HEK293T (cell line): ENCODE data around the gene BNIP5.

Source experiments
- CTCF ChIA-PET: fragments of 350-600 bp; formaldehyde crosslinking; extraction: SDS; loops from one replicate; lab custom pipeline; 2021; ENCODE audit warnings: antibody characterized with exemption, inconsistent platforms; lab: Yijun Ruan, JAX
- POLR2A ChIA-PET: fragments of 350-600 bp; formaldehyde crosslinking; extraction: SDS; loops from one replicate; lab custom pipeline; 2020; ENCODE audit warnings: antibody characterized with exemption, inconsistent platforms; lab: Yijun Ruan, JAX
- DNase-seq: peaks from one replicate; pipeline ENCODE4 v3.0.0; 2012; ENCODE audit warnings: mixed read lengths; ENCODE audit errors: extremely low spot score
- ARNT ChIP-seq: fragments of 450-650 bp; IDR thresholded peaks from 2 replicates; pipeline ENCODE4 v1.6.1; 2017; ENCODE audit warnings: mild to moderate bottlenecking
- BHLHE40 ChIP-seq: fragments of 450-650 bp; IDR thresholded peaks from 2 replicates; pipeline ENCODE4 v1.6.1; 2016; ENCODE audit warnings: mild to moderate bottlenecking, moderate library complexity, borderline replicate concordance
- CTBP1 ChIP-seq: fragments of 450-650 bp; IDR thresholded peaks from 2 replicates; pipeline ENCODE4 v1.6.1; 2016; ENCODE audit warnings: borderline replicate concordance
- ELF4 ChIP-seq: fragments of 450-650 bp; IDR thresholded peaks from 2 replicates; pipeline ENCODE4 v1.6.1; 2017; ENCODE audit warnings: antibody characterized with exemption
- FOXA1 ChIP-seq: fragments of 450-650 bp; IDR thresholded peaks from 2 replicates; pipeline ENCODE4 v1.6.1; 2016; ENCODE audit warnings: mild to moderate bottlenecking
- FOXK2 ChIP-seq: fragments of 450-650 bp; IDR thresholded peaks from 2 replicates; pipeline ENCODE4 v1.6.1; 2016; ENCODE audit warnings: mild to moderate bottlenecking
- FOXM1 ChIP-seq: fragments of 450-650 bp; IDR thresholded peaks from 2 replicates; pipeline ENCODE4 v1.6.1; 2017; ENCODE audit warnings: mild to moderate bottlenecking, borderline replicate concordance
- HDGF ChIP-seq: fragments of 450-650 bp; IDR thresholded peaks from 2 replicates; pipeline ENCODE4 v1.6.1; 2017; ENCODE audit warnings: antibody characterized with exemption, borderline replicate concordance
- L3MBTL2 ChIP-seq: fragments of 450-650 bp; conservative IDR thresholded peaks from 2 replicates; pipeline ENCODE4 v1.6.1; 2016; ENCODE audit warnings: mild to moderate bottlenecking
- LEF1 ChIP-seq: fragments of 450-650 bp; IDR thresholded peaks from 2 replicates; pipeline ENCODE4 v1.6.1; 2017; ENCODE audit warnings: mild to moderate bottlenecking, borderline replicate concordance
- NFRKB ChIP-seq: fragments of 450-650 bp; IDR thresholded peaks from 2 replicates; pipeline ENCODE4 v1.6.1; 2016; ENCODE audit warnings: mild to moderate bottlenecking, moderate library complexity
- SP1 ChIP-seq: fragments of 450-650 bp; IDR thresholded peaks from 2 replicates; pipeline ENCODE4 v1.6.1; 2017
- SUZ12 ChIP-seq: fragments of 450-650 bp; IDR thresholded peaks from 2 replicates; pipeline ENCODE4 v1.6.1; 2016; ENCODE audit warnings: mild to moderate bottlenecking
- TARDBP ChIP-seq: fragments of 450-650 bp; IDR thresholded peaks from 2 replicates; pipeline ENCODE4 v1.6.1; 2016
- ZNF384 ChIP-seq: fragments of 450-650 bp; IDR thresholded peaks from 2 replicates; pipeline ENCODE4 v1.6.1; 2016
- TF ChIP-seq, protein P1 (sequence below): fragments of 450-650 bp; IDR thresholded peaks from 2 replicates; pipeline ENCODE4 v1.6.1; 2016

The BNIP5 gene

GRCh38 chr6:36309203-36309602 is 27.5 kb downstream of the BNIP5 start:
- ChIA-PET POLR2A (no interaction called here), CTCF (interaction anchor here (1.0 kb wide), 1 partner anchor 32 kb away, joined by 5 read pairs; no protein-coding TSS in a partner anchor)

DNA sequence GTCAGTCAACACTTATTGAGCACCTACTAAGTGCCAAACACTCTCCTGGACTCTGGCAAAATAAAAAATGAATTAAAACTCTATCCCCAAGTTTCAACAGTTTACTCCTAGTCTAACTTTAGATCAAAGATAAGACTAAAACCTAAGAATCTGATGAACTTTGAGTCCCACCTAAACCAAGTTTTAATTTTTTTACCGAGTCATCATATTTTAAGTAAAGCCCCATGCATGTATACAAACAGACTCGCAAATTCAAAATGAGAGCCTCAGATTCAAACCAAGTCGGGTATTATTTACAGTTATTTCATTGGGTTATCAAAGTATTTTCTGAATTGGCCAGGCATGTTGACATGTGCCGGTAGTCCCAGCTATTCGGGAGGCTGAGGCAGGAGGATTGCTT is 28.2 kb downstream of the BNIP5 start:
- no peak for TF ChIP-seq L3MBTL2
- no peak for TF ChIP-seq ELF4
- no peak for TF ChIP-seq SUZ12
- TF ChIP-seq NFRKB, result no peak
- TF ChIP-seq LEF1, result no peak
- TF ChIP-seq TARDBP, result no peak
- TF ChIP-seq FOXM1, result no peak
- TF ChIP-seq BHLHE40, result no peak
- no peak for TF ChIP-seq ZNF384
- no peak for TF ChIP-seq SP1
- no peak for TF ChIP-seq CTBP1
- TF ChIP-seq ARNT, result no peak
- no peak for TF ChIP-seq FOXA1
- TF ChIP-seq FOXK2, result no peak
- TF ChIP-seq HDGF, result no peak
- TF ChIP-seq, protein P1, sequence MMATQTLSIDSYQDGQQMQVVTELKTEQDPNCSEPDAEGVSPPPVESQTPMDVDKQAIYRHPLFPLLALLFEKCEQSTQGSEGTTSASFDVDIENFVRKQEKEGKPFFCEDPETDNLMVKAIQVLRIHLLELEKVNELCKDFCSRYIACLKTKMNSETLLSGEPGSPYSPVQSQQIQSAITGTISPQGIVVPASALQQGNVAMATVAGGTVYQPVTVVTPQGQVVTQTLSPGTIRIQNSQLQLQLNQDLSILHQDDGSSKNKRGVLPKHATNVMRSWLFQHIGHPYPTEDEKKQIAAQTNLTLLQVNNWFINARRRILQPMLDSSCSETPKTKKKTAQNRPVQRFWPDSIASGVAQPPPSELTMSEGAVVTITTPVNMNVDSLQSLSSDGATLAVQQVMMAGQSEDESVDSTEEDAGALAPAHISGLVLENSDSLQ, result no peak
- POLR2A ChIA-PET, result no interaction called here
- CTCF ChIA-PET, result no interaction called here
- DNase-seq, result no peak

More at GRCh38 chr6:36309203-36309602, 27.5 kb downstream of the BNIP5 start:
- TF ChIP-seq FOXK2 (no peak), ZNF384 (no peak), BHLHE40 (no peak), NFRKB (no peak), LEF1 (no peak), CTBP1 (no peak), FOXM1 (no peak), ARNT (no peak), TARDBP (no peak), SP1 (no peak), HDGF (no peak)
- TF ChIP-seq, protein P1, result no peak
- DNase-seq, result no peak

GRCh38 chr6:36306375-36306774 is 30.3 kb downstream of the BNIP5 start:
- CTCF ChIA-PET, result interaction anchor here (1.0 kb wide), 1 partner anchor 9 kb away, joined by 3 read pairs; no protein-coding TSS in a partner anchor
- no peak for DNase-seq
- TF ChIP-seq HDGF, result no peak
- no peak for TF ChIP-seq ELF4
- no peak for TF ChIP-seq TARDBP
- no peak for TF ChIP-seq L3MBTL2
- no peak for TF ChIP-seq FOXA1
- no peak for TF ChIP-seq SP1
- no peak for TF ChIP-seq NFRKB
- no peak for TF ChIP-seq ZNF384
- TF ChIP-seq, protein P1, result no peak
- no peak for TF ChIP-seq LEF1
- no peak for TF ChIP-seq CTBP1
- no peak for TF ChIP-seq BHLHE40
- no peak for TF ChIP-seq ARNT
- TF ChIP-seq FOXK2, result no peak
- TF ChIP-seq FOXM1, result no peak
- TF ChIP-seq SUZ12, result no peak
- POLR2A ChIA-PET, result no interaction called here

DNA sequence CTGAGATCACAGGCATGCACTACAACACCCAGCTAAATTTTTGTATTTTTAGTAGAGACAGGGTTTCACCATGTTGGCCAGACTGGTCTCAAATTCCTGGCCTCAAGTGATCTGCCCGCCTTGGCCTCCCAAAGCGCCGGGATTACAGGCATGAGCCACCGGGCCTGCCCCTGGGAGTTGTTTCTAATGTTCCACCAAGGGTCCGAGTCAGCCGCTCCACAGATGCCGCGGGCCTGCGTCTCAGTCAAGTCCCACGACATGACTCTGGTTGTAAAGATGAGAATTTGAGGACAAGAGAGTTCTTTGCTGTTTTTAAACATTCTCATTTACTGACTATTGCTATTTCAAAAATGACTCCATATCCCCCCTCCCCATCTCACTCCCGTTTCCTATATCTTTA is 30.8 kb downstream of the BNIP5 start:
- ChIA-PET POLR2A (no interaction called here), CTCF (interaction anchor here (0.7 to 1.0 kb wide), 3 partner anchors 10 to 1140 kb away, joined by 3 to 5 read pairs (median 3); no protein-coding TSS in a partner anchor)
- no peak for DNase-seq
- TF ChIP-seq TARDBP (no peak), FOXK2 (no peak)

DNA sequence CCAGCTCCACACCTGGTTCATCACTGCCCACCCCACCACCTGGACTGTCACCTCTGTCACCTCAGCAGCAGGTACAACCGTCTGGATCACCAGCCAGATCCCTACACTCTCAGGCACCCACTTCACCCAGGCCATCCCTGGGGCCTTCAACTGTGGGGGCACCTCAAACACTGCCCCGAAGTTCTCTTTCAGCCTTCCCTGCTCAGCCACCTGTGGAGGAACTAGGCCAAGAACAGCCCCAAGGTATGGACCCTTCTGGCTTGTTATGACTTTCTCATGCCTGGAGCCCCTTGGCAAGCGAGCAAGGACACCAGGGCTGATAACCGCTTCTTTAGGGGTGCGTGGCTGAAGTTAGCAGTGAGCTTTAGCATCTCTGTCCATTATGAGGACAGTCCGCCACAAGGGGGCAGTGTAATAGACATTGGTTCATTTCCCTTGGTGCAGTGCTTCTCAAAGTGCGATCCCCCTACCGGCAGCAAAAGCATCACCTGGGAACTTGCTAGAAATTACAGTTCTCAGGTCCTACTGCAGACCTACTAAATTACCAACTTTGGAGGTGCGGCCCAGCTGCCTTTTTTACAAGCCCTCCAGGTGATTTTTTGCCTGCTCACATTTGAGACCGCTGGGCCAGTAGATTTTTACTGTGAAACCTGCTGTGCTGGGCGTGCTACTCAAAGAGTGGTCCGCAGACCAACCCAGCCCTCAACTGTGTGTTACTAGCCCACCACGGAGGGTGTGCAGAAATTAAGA is 34.3 kb downstream of the BNIP5 start:
- peak; percentile 83 for DNase-seq
- ChIA-PET CTCF (interaction anchor here (0.5 to 3.0 kb wide), 19 partner anchors 9 to 340 kb away, joined by 3 to 12 read pairs (median 4); no protein-coding TSS in a partner anchor), POLR2A (no interaction called here)
- TF ChIP-seq FOXA1, result no peak
- no peak for TF ChIP-seq BHLHE40
- TF ChIP-seq L3MBTL2, result no peak
- no peak for TF ChIP-seq FOXM1
- TF ChIP-seq ELF4, result no peak

GRCh38 chr6:36301781-36302180 is 34.9 kb downstream of the BNIP5 start:
- no peak for DNase-seq
- ChIA-PET POLR2A (no interaction called here), CTCF (interaction anchor here (0.5 to 3.0 kb wide), 16 partner anchors 8 to 341 kb away, joined by 3 to 12 read pairs (median 4); no protein-coding TSS in a partner anchor)

More at GRCh38 chr6:36301781-36302180, 34.9 kb downstream of the BNIP5 start:
- no peak for TF ChIP-seq NFRKB
- no peak for TF ChIP-seq FOXK2
- no peak for TF ChIP-seq FOXM1
- no peak for TF ChIP-seq SP1
- TF ChIP-seq HDGF, result no peak
- TF ChIP-seq TARDBP, result no peak
- TF ChIP-seq, protein P1, result no peak
- TF ChIP-seq SUZ12, result no peak
- no peak for TF ChIP-seq L3MBTL2
- no peak for TF ChIP-seq ZNF384
- no peak for TF ChIP-seq FOXA1
- no peak for TF ChIP-seq ARNT
- TF ChIP-seq LEF1, result no peak
